Measurements from ENCODE around the gene POU6F1. TPM values are rescaled to one million over a fixed set of nuclear protein-coding genes. Genes with fewer than 3 reads are reported as not detected.

The POU6F1 gene
- total and polyA plus RNA-seq, 2 experiments from 2014 or later = 3.2 to 6.3 TPM

DNA sequence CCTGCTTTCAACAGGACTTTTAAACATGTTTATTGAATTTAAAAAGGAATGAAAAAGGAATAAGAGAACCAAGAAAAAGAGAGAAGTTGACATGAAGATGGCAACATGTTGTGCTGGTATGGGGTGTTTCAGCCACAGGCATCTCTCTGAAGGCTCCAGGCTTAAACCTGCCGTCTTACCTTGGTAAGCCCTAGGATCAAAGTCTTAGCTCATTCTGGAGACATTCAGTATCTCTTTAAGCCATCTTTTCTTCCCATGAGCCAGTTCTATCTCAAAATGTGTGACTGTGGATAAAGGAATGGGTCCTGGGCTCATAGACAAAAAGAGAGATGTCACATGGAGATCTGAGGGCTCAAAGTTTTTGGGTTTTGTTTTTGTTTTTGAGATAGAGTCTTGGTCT is 43.4 kb downstream of the POU6F1 start:
- H4K20me1 ChIP-seq (ENCODE audit: insufficient read depth, poor library complexity, severe bottlenecking) = peaks cover 9% of the 10 kb centered on the region
- no peaks in the 10 kb centered on the region for H3K9me3 ChIP-seq (ENCODE audit: low read depth)
- peaks cover 24% of the 10 kb centered on the region for H3K79me2 ChIP-seq
- no peak overlapping the region for H3K4me2 ChIP-seq
- TF ChIP-seq, protein P1, sequence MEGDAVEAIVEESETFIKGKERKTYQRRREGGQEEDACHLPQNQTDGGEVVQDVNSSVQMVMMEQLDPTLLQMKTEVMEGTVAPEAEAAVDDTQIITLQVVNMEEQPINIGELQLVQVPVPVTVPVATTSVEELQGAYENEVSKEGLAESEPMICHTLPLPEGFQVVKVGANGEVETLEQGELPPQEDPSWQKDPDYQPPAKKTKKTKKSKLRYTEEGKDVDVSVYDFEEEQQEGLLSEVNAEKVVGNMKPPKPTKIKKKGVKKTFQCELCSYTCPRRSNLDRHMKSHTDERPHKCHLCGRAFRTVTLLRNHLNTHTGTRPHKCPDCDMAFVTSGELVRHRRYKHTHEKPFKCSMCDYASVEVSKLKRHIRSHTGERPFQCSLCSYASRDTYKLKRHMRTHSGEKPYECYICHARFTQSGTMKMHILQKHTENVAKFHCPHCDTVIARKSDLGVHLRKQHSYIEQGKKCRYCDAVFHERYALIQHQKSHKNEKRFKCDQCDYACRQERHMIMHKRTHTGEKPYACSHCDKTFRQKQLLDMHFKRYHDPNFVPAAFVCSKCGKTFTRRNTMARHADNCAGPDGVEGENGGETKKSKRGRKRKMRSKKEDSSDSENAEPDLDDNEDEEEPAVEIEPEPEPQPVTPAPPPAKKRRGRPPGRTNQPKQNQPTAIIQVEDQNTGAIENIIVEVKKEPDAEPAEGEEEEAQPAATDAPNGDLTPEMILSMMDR (IDR thresholded peaks at IDR 0.05; ENCODE audit: poor library complexity) = no peak
- no peak for TF ChIP-seq EZH2phosphoT487 (IDR thresholded peaks at IDR 0.05; ENCODE audit: low read depth, severe bottlenecking, unreplicated experiment)
- no peak for TF ChIP-seq EZH2 (IDR thresholded peaks at IDR 0.05; ENCODE audit: borderline replicate concordance)
- no peaks in the 10 kb centered on the region for H3K9me2 ChIP-seq (replicated peaks; ENCODE audit: insufficient read depth)
- H3K4me1 ChIP-seq (ENCODE audit: insufficient read depth) = peaks cover 11% of the 10 kb centered on the region
- no peak overlapping the region for H3K27ac ChIP-seq
- no peak for DNase-seq (ENCODE audit: low spot score)
- H3K36me3 ChIP-seq (replicated peaks; ENCODE audit: insufficient read depth, low read depth) = no peaks in the 10 kb centered on the region
- 44% methylated on average over 1 of the region's 1 CpG for WGBS (ENCODE audit: low lambda C conversion rate, missing lambda C conversion rate)
- no peak overlapping the region for H2AFZ ChIP-seq
- no peak overlapping the region for H3K4me3 ChIP-seq
- H3K27me3 ChIP-seq = no peaks in the 10 kb centered on the region

DNA sequence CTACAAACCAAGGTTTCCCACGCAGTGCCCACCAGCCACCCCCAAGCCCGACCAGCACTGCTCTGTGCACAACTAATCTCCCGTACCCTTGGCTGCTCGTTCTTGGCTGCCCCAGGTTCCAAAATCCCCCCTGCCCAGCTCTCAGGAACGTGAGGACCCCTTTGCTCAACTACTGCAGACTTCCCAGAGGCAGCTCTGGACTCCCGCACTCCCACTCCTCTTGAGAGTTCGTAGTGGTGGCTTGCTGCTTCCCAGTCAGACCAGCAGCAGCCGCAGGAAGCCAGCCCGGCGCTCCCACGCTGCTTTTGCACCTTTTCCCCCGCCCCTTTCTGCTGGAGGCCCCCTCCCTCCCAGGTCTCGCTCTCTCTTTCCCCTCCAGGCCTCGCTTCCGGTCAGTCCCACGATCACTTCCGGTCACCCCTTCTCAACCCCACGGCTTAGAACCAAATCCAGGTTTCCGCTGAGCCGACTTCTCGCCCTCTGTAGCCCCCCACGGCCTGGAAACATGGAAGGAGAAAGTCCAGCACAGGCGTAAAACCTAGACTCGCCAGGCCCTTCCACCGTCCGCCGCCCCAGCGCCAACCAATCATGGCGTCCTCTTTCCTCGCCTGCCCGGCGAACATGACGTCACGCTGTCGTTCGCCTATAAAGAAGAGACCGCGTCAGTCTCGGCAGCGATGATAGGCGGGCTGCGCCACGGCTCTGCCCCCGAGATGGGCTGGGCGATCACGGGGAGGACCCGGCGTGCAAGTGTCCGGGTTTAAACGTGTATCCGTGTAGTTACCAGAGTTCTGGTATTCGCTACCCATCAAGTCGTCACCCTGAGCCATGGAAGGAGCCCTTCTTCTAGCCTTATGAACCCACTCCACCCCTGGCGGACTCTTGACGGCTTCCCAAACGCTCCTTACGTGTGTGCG is 45.1 kb downstream of the POU6F1 start, which contains the start of gene TFCP2:
TFCP2 (minus strand) TSS at position 621 of the 917 bp plus-strand sequence. CDS start 713 bp downstream, outside the sequence.
- peak within 1 kb of the TSS; percentile 99 for H3K27ac ChIP-seq
- 3% methylated on average over 56 of the region's 58 CpGs for WGBS (ENCODE audit: low lambda C conversion rate, missing lambda C conversion rate)
- H3K9me3 ChIP-seq (ENCODE audit: low read depth) = no peaks in the 10 kb centered on the region
- H4K20me1 ChIP-seq (ENCODE audit: insufficient read depth, poor library complexity, severe bottlenecking) = peaks cover 11% of the 10 kb centered on the region
- peaks cover 41% of the 10 kb centered on the region for H3K79me2 ChIP-seq
- TF ChIP-seq, protein P1 (IDR thresholded peaks at IDR 0.05; ENCODE audit: poor library complexity) = no peak
- TF ChIP-seq EZH2 (IDR thresholded peaks at IDR 0.05; ENCODE audit: borderline replicate concordance) (no peak), EZH2phosphoT487 (IDR thresholded peaks at IDR 0.05; ENCODE audit: low read depth, severe bottlenecking, unreplicated experiment) (no peak)
- peaks cover 11% of the 10 kb centered on the region for H3K4me1 ChIP-seq (ENCODE audit: insufficient read depth)
- peak; percentile 97 for DNase-seq (ENCODE audit: low spot score)
- H2AFZ ChIP-seq = peak within 1 kb of the TSS; percentile 94
- no peaks in the 10 kb centered on the region for H3K27me3 ChIP-seq
- H3K4me2 ChIP-seq = peak within 1 kb of the TSS; percentile 89
- H3K9me2 ChIP-seq (replicated peaks; ENCODE audit: insufficient read depth) = no peaks in the 10 kb centered on the region
- no peaks in the 10 kb centered on the region for H3K36me3 ChIP-seq (replicated peaks; ENCODE audit: insufficient read depth, low read depth)
- H3K4me3 ChIP-seq = peak within 1 kb of the TSS; percentile 66

DNA sequence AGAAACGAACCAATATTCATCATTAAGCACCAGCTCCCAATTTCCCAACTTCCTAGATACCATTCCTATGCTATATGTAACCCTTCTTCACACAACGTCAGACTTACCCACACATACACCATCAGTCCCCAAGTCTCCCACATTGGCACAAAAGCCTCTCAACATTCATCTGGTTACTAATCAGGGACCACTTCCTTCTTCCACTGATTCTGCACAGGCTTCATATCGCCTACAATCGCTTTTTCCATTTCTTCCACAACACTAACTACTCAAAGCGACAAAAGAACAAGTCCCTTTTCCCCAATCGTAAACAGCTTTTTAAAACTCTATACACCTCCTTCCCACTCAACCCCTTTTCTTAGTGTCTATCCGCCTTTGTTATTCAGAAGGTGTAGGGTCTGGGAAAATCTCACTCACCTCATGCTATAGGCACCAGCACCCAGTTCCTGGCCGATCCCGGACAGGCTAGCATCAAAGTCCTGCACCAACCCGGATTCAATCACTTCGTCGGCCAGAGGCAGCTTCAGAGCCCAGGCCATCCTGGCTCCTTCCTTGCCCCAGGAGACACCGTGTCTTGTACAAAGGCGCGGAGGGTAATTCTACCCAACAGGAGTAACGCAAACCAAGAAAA is 45.9 kb downstream of the POU6F1 start:
- Histone ChIP-seq H4K20me1 (ENCODE audit: insufficient read depth, poor library complexity, severe bottlenecking) (peaks cover 11% of the 10 kb centered on the region), H3K36me3 (replicated peaks; ENCODE audit: insufficient read depth, low read depth) (no peaks in the 10 kb centered on the region), H3K27me3 (no peaks in the 10 kb centered on the region), H3K9me2 (replicated peaks; ENCODE audit: insufficient read depth) (no peaks in the 10 kb centered on the region), H3K27ac (peak overlapping the region; percentile 99), H3K4me2 (peak overlapping the region; percentile 89), H3K4me1 (ENCODE audit: insufficient read depth) (peaks cover 11% of the 10 kb centered on the region), H3K79me2 (peaks cover 49% of the 10 kb centered on the region), H3K9me3 (ENCODE audit: low read depth) (no peaks in the 10 kb centered on the region), H3K4me3 (peak overlapping the region; percentile 66), H2AFZ (peak overlapping the region; percentile 74)
- 3% methylated on average over 16 of the region's 16 CpGs for WGBS (ENCODE audit: low lambda C conversion rate, missing lambda C conversion rate)
- TF ChIP-seq EZH2phosphoT487 (IDR thresholded peaks at IDR 0.05; ENCODE audit: low read depth, severe bottlenecking, unreplicated experiment) = no peak
- TF ChIP-seq EZH2 (IDR thresholded peaks at IDR 0.05; ENCODE audit: borderline replicate concordance) = no peak
- TF ChIP-seq, protein P1 (IDR thresholded peaks at IDR 0.05; ENCODE audit: poor library complexity) = no peak
- peak; percentile 44 for DNase-seq (ENCODE audit: low spot score)

Data from hepatocyte (in vitro differentiated cells).